Fibroblast of pulmonary artery (primary cell): ENCODE data around the gene TOMM40.
"Not testable (repeated sequence)": the region's sequence is repeated elsewhere in the genome, so short reads cannot be mapped to it uniquely, and the experiment has no call there.

Experiments used
- DNase-seq: peaks from one replicate; pipeline ENCODE4 v3.0.0-alpha.2; 2010; ENCODE audit warnings: low read depth
- H3K4me3 ChIP-seq: replicated peaks from 2 replicates; pipeline ENCODE4 v1.5.1; 2011; ENCODE audit warnings: low read depth, mild to moderate bottlenecking, control low read depth, low read length, moderate library complexity
- TF ChIP-seq, protein P1 (sequence below): IDR thresholded peaks from 2 replicates; pipeline ENCODE4 v1.5.1; 2011; ENCODE audit warnings: mild to moderate bottlenecking, control low read depth, low read length, inconsistent platforms; ENCODE audit errors: missing control alignments

TOMM40 gene

GRCh38 chr19:44924243-44924725 is 33.2 kb downstream of the TOMM40 start:
- TF ChIP-seq, protein P1, sequence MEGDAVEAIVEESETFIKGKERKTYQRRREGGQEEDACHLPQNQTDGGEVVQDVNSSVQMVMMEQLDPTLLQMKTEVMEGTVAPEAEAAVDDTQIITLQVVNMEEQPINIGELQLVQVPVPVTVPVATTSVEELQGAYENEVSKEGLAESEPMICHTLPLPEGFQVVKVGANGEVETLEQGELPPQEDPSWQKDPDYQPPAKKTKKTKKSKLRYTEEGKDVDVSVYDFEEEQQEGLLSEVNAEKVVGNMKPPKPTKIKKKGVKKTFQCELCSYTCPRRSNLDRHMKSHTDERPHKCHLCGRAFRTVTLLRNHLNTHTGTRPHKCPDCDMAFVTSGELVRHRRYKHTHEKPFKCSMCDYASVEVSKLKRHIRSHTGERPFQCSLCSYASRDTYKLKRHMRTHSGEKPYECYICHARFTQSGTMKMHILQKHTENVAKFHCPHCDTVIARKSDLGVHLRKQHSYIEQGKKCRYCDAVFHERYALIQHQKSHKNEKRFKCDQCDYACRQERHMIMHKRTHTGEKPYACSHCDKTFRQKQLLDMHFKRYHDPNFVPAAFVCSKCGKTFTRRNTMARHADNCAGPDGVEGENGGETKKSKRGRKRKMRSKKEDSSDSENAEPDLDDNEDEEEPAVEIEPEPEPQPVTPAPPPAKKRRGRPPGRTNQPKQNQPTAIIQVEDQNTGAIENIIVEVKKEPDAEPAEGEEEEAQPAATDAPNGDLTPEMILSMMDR: no peak

GRCh38 chr19:44925114-44925891 is 34.2 kb downstream of the TOMM40 start:
- peak; percentile 88 for DNase-seq
- TF ChIP-seq, protein P1: no peak
- H3K4me3 ChIP-seq: no peak overlapping the region

More at GRCh38 chr19:44924243-44924725, 33.2 kb downstream of the TOMM40 start:
- DNase-seq: no peak
- no peak overlapping the region for H3K4me3 ChIP-seq

GRCh38 chr19:44926245-44927077 is 35.4 kb downstream of the TOMM40 start:
- peak overlapping the region; percentile 7 for H3K4me3 ChIP-seq
- DNase-seq: not testable (repeated sequence)

DNA sequence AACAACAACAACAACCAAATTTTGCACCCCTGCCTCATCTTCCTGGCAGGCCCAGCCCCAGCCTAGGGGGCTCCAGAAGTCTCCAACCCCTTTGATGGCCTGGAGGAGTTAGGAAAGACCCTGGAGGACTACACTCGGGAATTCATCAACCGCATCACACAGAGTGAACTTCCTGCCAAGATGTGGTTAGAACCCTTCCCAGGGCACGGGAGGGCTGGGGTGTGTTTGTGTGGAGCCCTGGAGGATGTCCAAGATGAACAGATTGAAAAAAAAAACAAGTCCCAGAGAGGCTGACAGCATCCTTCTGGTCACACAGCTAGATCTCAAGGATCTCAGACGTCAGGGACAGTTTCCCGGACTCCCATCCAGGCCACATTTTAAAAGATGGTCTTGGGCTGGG is 36.7 kb downstream of the TOMM40 start:
- TF ChIP-seq, protein P1: no peak
- H3K4me3 ChIP-seq: no peak overlapping the region
- DNase-seq: peak; percentile 84

DNA sequence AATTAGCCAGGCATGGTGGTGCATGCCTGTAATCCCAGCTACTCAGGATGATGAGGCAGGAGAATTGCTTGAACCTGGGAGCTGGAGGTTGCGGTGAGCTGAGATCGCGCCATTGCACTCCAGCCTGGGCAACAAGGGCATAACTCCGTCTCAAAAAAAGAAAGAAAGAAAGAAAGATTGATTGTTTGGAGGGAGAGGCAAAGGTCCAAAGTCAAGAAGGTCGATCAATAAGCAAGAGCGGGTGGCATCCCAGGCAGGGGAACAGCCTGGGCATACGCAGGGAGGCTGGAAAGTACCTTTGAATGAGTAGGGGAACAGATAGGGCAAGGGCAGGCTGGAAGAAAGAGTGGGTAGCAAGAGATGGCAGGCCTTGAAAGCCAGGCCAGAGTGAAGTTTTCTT is 39.0 kb downstream of the TOMM40 start:
- no peak overlapping the region for H3K4me3 ChIP-seq
- TF ChIP-seq, protein P1: no peak
- no peak for DNase-seq

DNA sequence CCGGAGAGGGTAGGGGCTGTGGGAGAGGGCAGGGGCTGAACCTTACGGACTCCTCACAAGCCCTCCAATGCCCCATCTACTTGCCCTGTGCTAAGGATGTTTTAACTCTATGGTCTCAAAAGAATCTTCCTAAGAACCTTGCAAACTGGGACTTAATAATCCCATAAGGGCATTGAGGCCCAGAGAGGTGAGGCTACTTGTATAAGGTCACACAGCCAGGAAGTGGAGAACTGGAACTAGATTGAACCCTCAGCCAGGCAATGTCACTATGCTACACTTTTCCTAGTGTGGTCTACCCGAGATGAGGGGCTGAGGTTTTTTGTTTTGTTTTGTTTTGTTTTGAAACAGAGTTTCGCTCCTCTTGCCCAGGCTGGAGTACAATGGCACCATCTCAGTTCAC is 40.5 kb downstream of the TOMM40 start:
- no peak overlapping the region for H3K4me3 ChIP-seq
- DNase-seq: no peak
- TF ChIP-seq, protein P1: no peak

- no peak for DNase-seq
- TF ChIP-seq, protein P1: no peak
- H3K4me3 ChIP-seq: no peak overlapping the region
Observed at GRCh38 chr19:44939668-44940067, 48.6 kb downstream of the TOMM40 start.
